ENCODE measurements around the gene HAUS2.

DNA sequence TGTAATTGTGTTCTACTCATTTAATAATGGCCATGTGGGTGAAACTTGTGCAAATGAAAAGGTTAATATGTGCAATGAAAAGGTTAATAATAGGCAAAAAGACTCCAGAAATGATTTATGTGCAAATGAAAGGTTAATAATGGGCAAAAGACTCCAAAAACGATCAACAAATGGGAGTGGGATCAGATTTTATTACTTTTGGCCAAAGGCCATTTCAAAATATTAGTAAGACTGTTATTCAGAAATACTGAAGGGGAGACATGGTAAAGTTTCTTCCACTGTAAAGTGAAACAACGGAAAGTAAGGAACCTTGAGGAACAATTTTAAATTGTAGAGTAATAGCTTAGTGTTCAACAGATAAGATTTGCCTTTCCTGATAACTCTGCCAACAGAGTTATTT lies 67.5 kb downstream of the HAUS2 start:
- no peak for TF ChIP-seq CTCF (IDR thresholded peaks at IDR 0.05)
- no peak for TF ChIP-seq ZFX (IDR thresholded peaks at IDR 0.05; ENCODE audit: borderline replicate concordance)
